Endothelial cell (in vitro differentiated cells): Measurements from ENCODE around the gene PPARA. TPM values are rescaled to one million over a fixed set of nuclear protein-coding genes. Genes with fewer than 3 reads are reported as not detected.

ENCODE experiments used
- DNase-seq: peaks from one replicate; pipeline ENCODE4 v3.0.0; 2021; ENCODE audit warnings: low spot score
- H3K27ac Mint-ChIP-seq: one replicate; pipeline ENCODE4 v1.8.0; 2021; ENCODE audit warnings: mixed read lengths, inconsistent platforms; ENCODE audit not compliant: unreplicated experiment
- H3K27me3 Mint-ChIP-seq: one replicate; pipeline ENCODE4 v1.8.0; 2021; ENCODE audit warnings: mild to moderate bottlenecking, moderate library complexity, mixed read lengths, inconsistent platforms; ENCODE audit not compliant: unreplicated experiment
- H3K36me3 Mint-ChIP-seq: one replicate; pipeline ENCODE4 v1.8.0; 2021; ENCODE audit warnings: mild to moderate bottlenecking, low read depth, mixed read lengths, inconsistent platforms; ENCODE audit not compliant: unreplicated experiment
- H3K4me1 Mint-ChIP-seq: one replicate; pipeline ENCODE4 v1.8.0; 2021; ENCODE audit warnings: mild to moderate bottlenecking, mixed read lengths, inconsistent platforms; ENCODE audit not compliant: unreplicated experiment
- H3K4me3 Mint-ChIP-seq: one replicate; pipeline ENCODE4 v1.8.0; 2021; ENCODE audit warnings: mild to moderate bottlenecking, mixed read lengths, inconsistent platforms; ENCODE audit not compliant: unreplicated experiment
- H3K9me3 Mint-ChIP-seq: one replicate; pipeline ENCODE4 v1.8.0; 2021; ENCODE audit warnings: mixed read lengths, inconsistent platforms; ENCODE audit not compliant: unreplicated experiment
- CTCF ChIP-seq: fragments of 200-600 bp; sonication (generic); IDR thresholded peaks from one replicate; pipeline ENCODE4 v1.5.0; 2021; ENCODE audit warnings: antibody characterized with exemption; ENCODE audit not compliant: unreplicated experiment
- total RNA-seq: library from RNA; stranded (reverse); fragmentation: NEBNext Ultra II Directional; extraction: Animal tissue kit (Norgen Biotek cat#: 25700); gene quantifications from one replicate; pipeline ENCODE4 v1.2.1, GENCODE V29; 2021; ENCODE audit not compliant: unreplicated experiment

Gene PPARA
- total RNA-seq, 1 donor from 2014 or later, result 12.6 TPM

GRCh38 chr22:46132830-46133587 lies 17.3 kb upstream of the PPARA start:
- no peaks in the 10 kb centered on the region for H3K36me3 Mint-ChIP-seq
- DNase-seq, result no peak
- no peak overlapping the region for H3K27ac Mint-ChIP-seq
- no peaks in the 10 kb centered on the region for H3K9me3 Mint-ChIP-seq
- H3K4me3 Mint-ChIP-seq, result no peak overlapping the region
- no peak for TF ChIP-seq CTCF
- H3K27me3 Mint-ChIP-seq, result peaks cover 10% of the 10 kb centered on the region
- H3K4me1 Mint-ChIP-seq, result no peaks in the 10 kb centered on the region

- no peak overlapping the region for H3K4me3 Mint-ChIP-seq
- peaks cover 10% of the 10 kb centered on the region for H3K27me3 Mint-ChIP-seq
- TF ChIP-seq CTCF, result no peak
- no peaks in the 10 kb centered on the region for H3K9me3 Mint-ChIP-seq
- no peak overlapping the region for H3K27ac Mint-ChIP-seq
- DNase-seq, result no peak
- no peaks in the 10 kb centered on the region for H3K4me1 Mint-ChIP-seq
- no peaks in the 10 kb centered on the region for H3K36me3 Mint-ChIP-seq
Observed at GRCh38 chr22:46133588-46133855, 16.8 kb upstream of the PPARA start.

- DNase-seq, result no peak
- H3K36me3 Mint-ChIP-seq, result no peaks in the 10 kb centered on the region
- no peak for TF ChIP-seq CTCF
- no peak overlapping the region for H3K27ac Mint-ChIP-seq
- H3K4me1 Mint-ChIP-seq, result no peaks in the 10 kb centered on the region
- peaks cover 10% of the 10 kb centered on the region for H3K27me3 Mint-ChIP-seq
- no peaks in the 10 kb centered on the region for H3K9me3 Mint-ChIP-seq
- H3K4me3 Mint-ChIP-seq, result no peak overlapping the region
Observed at GRCh38 chr22:46134111-46134705, 16.1 kb upstream of the PPARA start.

GRCh38 chr22:46135611-46136485 lies 14.5 kb upstream of the PPARA start:
- no peaks in the 10 kb centered on the region for H3K36me3 Mint-ChIP-seq
- H3K9me3 Mint-ChIP-seq, result no peaks in the 10 kb centered on the region
- no peak for DNase-seq
- H3K27ac Mint-ChIP-seq, result no peak overlapping the region
- peaks cover 4% of the 10 kb centered on the region for H3K27me3 Mint-ChIP-seq
- no peaks in the 10 kb centered on the region for H3K4me1 Mint-ChIP-seq
- no peak overlapping the region for H3K4me3 Mint-ChIP-seq
- no peak for TF ChIP-seq CTCF
